Sciatic nerve (tissue), 2 donors: ENCODE results near the gene FAM78A. TPM values are rescaled to one million over a fixed set of nuclear protein-coding genes. Genes with fewer than 3 reads are reported as not detected.
"Not testable (repeated sequence)": the region's sequence is repeated elsewhere in the genome, so short reads cannot be mapped to it uniquely, and the experiment has no call there.

ENCODE experiments used
- ATAC-seq: fragments of 200-7000 bp; cut with Tn5 transposase; one replicate; pipeline ENCODE4 v1.9.1; 2020; ENCODE audit warnings: mild to moderate bottlenecking, moderate library complexity
- DNase-seq: peaks from one replicate; pipeline ENCODE4 v3.0.0-alpha.2; 2020; ENCODE audit warnings: low spot score
- intact Hi-C: fragments of 100-400 bp; cut with DNase I; formaldehyde crosslinking; loops from one replicate; pipeline ENCODE4 v1.14.2; 2022
- total RNA-seq: library from RNA; stranded (reverse); fragmentation: NEBNext Ultra II Directional; extraction: Animal tissue kit (Norgen Biotek cat#: 25700); gene quantifications from one replicate; pipeline ENCODE4 v1.2.1, GENCODE V29; 2021
- donor health status: DM: no; HTN: no; CAD: no.
- donor health status: DM: no; HTN: no; CAD: no.

FAM78A gene
- total RNA-seq, 1 donor from 2014 or later: 4.2 TPM

DNA sequence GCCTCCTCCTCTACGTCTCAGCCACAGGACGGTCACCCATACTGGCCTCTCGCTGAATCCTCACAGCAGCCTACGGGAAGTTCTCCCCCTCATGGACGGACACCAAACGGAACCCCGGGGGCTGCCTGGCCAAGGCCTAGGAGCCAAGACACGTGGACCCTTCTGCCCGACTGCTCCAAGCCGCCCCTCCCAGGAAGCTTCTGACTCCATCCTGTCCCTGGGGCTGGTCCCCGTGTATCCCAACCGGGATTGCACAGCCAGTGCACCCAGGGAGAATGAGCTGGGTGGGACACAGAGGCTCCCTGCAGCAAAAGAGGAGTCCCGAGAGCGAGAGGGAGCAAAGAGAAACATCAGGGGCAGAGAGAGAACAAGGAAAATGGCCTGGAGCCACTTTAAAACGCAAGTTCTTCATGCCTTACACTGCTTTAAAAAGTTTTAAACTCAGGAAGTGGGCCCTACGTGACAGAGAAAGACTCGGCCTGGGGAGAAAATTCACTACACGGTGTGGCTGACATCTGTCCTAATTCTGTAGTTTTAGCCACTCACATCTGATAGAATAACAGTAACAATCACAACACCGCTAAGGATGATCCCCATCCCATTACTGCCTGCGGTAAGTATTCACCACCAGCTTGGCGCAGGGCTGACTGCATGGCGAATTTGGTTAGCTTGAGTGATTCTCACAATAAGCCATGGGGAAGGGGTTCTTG, 3.0 kb downstream of the FAM78A start:
- intact Hi-C loops: no loop called here
- DNase-seq (no peak), ATAC-seq (no peak)

DNA sequence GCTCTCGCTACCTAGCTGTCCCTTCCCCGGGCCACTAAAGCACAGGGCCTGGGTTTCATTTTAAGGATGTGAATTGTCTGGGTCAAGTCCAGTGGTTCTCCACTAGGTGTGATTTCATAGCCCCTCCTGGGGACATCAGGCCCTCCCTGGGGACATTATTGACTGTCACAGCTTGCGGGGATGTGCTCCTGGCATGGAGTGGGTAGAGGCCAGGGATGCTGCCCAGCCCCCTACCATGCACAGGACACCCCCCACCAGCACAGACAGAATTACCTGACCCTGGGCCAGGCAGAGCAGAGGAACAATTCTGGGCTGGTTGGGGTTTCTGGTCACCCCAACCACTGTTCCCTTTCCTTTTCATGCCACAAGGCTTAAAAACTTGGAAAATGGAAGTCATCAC, 4.1 kb downstream of the FAM78A start:
- DNase-seq (no peak), ATAC-seq (no peak)
- intact Hi-C loops: no loop called here

DNA sequence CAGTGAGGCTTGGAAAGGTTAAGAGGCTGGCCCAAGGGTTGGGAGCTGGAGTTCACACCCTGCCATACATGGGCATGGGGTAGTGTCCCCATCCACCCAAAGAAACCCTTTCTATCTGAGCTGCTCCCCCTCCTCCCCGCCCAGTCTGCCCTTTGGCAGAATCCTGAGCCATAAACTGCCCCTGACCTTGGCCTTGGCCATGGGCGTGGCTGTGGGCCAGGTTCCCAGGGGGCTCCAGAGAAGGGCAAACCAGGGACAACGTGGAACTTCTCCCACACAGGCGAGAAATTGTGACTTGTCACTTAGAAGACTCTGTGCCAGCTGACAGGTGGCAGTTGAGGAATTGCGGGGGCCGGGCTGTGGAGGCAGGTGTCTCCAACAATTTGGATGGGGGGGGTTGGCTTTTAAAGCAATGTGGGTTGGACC, 4.8 kb downstream of the FAM78A start:
- DNase-seq (no peak), ATAC-seq (no peak)
- intact Hi-C loops: no loop called here

DNA sequence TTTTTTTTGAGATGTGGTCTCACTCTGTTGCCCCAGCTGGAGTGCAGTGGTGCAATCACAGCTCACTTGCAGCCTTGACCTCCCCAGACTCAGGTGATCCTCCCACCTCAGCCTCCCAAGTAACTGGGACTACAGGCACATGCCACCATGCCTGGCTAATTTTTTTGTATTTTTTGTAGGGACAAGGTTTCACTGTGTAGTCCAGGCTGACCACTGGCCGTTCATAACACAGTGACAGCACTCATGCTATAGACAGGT, 5.4 kb downstream of the FAM78A start:
- DNase-seq, intact Hi-C loops, ATAC-seq: not testable (repeated sequence)

DNA sequence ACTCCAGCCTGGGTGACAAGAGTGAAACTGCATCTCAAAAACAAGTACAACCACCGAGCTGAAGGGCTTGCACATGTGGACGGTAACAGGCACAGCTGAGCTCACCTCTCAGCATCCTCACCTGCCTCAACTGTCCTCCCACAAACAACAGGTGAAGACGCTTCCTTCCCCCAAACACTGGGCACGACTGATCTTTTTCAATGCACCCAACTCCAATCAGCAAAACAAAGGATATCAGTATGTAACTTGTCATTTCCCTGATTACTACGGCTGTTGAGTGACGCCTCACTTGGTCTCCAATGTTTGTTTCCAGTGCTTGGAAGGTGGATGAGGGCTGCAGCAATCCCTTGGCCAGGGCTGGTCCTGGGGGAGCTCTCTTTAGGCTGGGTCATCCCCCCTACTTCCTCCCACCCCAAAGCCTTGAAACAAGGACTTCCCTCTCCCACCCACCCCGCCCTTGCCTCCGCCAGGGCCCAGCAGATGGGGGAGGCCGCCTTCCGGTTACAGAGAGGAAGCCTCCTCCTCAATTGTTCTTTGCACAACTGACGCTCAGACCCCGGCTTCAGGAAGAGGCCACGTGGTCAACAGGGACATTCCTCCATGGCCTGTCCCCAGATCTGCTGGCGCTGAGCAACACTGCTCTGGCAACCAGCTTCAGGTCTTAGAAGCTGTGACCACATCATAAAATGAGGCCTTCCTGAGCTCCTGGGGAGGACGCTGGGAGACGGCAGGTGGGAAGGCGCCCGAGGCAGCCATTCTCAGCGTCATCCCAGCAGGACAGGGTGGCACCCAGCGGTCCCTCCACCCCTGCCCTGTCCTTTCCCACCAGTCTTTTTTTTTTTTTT, 5.9 kb downstream of the FAM78A start:
- peak; percentile 82 for DNase-seq
- intact Hi-C loops: no loop called here
- peak; percentile 56 for ATAC-seq

DNA sequence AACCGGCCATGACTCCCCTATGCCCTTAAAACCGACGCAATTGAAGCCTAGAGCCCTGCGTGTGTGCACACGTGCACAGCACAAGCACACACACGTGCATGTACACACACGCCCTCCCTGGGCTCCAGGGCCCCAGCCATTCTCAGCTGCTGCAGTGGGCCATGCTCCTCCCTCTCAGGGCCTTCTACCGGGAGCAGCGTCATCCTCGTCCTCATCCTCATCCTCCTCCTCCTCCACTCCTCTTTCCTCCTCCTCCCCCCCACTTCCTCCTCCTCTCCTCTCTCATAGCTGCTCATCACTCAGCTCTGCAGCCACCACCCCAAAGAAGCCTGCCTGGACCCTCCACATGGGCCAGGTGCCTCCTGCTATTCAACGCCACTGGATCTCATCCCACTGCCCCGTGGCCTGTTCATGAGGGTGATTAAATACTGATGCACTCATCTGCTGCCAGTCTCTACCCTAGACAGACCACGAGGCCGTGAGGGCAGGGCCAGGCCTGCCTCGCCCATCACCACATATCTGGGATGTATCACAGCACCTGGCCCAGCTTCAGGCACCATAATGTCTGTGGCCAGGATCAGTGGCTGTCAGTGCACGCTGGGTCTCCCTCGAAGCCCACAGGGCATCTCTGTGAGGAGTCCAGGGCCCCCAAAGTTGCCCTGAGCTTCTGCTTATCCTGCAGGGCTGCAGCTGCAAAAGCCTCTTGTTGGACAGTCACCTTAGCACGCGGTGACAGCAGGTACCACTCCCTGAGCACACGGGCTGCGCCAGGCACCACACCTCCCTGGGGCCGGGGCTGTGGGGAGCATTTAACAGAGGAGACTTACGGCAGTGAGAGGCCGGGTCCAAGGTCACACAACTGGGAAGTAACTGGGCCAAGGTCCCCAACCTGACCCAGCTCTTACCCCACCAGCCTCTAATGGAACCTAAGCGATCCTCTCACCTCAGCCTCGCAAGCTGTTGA, 9.8 kb downstream of the FAM78A start:
- DNase-seq (no peak), ATAC-seq (peak; percentile 86)
- intact Hi-C loops: no loop called here

DNA sequence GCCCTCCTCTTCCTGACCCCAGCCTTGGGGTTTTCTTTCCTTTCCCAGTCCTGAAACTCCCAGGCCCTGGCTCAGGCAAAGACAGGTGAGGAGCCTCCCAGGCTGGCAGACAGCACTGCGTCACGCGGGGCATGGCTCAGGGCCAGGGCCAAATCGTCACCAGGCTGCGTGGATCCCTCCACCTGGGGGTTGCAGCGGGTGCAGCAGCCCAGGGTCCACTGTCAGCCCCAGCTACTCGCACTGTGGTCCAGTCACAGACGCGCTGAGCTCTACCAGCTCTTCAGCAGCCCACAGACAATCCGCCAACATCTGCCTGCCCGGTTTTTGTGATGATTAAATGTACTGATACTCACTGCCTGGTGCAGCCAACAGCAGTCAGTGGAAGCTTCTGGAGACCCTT, 12.1 kb downstream of the FAM78A start:
- no peak for DNase-seq
- ATAC-seq: no peak
- intact Hi-C loops: no loop called here

DNA sequence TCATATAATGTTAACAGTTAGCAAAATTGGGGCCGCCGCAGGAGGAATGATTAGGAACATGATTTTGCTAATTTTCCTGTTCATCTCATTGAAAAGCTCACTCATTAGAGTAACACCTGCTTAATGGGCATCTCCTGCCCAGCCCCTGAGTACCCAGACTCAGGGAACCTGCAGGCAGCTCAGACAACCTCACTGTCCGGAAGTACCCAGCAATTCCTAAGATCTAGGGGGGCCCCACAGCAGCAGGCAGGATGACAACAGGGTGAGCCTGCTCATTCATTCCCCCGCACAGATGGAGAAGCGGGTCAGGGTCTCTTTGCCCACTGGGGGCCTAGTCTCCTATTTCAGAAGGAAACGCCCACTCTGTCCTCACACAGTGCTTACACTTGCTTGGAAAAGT, 12.6 kb downstream of the FAM78A start:
- intact Hi-C loops: no loop called here
- DNase-seq (no peak), ATAC-seq (no peak)

DNA sequence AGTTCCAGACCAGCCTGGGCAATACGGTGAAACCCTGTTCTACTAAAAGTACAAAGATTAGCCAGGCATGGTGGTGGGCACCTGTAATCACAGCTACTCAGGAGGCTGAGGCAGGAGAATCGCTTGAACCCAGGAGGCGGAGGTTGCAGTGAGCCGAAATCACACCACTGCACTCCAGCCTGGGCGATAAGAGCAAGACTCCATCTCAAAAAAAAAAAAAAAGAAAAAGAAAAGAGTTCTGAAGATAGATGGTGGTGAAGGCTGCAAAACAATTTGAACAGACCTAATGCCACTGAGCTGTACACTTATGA, 13.3 kb downstream of the FAM78A start:
- intact Hi-C loops, DNase-seq: not testable (repeated sequence)

DNA sequence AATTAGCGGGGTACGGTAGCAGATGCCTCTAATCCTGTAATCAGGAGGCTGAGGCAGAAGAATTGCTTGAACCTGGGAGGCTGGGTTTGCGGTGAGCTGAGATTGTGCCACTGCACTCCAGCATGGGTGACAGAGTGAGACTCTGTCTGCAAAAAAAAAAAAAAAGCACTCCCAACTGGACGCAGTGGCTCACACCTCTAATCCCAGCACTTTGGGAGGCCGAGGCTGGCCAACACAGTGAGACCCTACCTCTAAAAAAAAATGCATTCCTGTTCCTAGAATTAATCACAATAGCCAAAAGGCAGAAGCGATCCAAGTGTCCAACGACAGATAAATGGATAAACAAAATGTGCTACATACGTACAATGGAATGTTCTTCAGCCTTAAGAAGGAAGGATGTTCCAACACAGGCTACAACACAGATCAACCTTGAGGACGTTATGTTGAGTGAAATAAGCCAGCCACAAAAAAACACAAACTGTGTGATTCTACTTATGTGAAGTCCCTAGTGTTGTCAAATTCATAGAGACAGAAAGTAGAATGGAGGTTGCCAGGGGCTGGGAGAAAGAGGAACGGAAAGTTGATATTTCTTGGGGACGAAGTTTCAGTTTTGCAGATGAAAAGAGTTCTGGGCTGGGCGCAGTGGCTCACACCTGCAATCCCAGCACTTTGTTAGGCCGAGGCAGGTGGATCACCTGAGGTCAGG, 13.8 kb downstream of the FAM78A start:
- DNase-seq: no peak
- no peak for ATAC-seq
- intact Hi-C loops: no loop called here

More for the DNA sequence above, 13.3 kb downstream of the FAM78A start:
- ATAC-seq: not testable (repeated sequence)

DNA sequence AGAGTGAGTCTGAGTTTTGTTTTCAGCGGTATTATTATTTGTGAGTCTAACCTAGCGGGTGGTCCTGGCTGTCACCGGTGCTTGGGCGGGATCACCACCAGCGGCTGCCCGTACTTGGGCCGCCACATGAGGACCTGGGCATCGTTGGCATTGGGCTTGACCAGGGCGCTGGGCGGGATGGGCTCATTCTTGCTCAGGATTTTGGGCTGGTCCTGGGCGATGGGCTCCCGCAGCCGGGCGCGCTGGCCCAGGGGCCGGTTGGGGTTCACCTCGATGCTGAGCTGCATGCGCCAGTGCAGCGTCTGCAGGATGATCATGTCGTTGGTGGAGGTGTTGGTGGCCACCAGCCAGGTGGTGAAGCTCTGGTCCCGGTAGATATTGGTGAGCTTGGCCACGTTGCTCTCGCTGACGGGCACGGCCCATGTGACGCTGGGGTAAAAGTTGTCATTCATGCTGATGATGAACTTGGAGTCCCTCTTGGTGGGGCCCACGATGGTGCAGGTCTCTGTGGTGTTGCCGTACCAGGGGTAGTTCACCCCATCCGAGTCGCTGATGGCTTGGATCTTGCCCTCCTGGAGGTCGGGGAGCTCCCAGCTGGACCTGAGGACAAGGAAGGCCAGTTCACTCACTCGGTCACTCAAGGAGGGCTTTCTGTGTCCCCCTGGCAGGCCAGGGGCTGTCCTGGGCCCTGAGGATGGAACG, 15.4 kb downstream of the FAM78A start:
- DNase-seq (no peak), ATAC-seq (no peak)
- intact Hi-C loops: no loop called here

DNA sequence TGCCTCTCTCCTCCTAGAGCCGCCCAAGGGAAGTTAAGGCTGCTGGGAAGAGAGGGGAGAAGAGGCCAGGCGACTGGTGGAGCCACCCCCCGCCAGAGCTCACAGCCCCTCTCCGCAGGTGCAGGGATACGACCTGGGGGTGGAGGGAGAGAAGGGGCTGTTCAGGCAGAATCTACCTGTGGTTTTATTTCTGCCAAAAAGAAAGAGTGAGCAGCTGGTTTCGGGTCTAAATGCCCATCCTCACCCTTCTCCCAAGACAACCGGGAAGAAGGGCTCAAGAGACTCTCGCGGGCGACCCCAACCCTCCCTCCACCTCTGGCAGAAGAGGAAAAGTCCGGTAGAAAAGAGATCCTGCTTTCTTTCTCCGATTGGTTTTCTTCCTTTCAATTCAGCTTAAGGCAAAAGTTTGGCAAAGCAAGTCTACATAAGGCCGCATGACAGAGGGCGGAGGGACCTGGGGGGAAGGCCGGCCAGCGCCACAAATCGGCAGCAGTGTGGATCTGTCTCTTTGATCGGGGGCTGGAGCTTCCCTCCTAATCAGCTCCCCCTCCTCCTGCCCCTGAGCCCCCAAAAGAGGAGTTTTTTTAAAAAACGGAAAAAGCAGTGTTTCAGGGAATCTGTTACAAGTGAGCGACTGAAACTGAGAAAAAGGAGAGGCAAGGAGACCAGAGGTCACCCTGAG, 16.3 kb downstream of the FAM78A start:
- intact Hi-C loops: no loop called here
- no peak for ATAC-seq
- DNase-seq: no peak

DNA sequence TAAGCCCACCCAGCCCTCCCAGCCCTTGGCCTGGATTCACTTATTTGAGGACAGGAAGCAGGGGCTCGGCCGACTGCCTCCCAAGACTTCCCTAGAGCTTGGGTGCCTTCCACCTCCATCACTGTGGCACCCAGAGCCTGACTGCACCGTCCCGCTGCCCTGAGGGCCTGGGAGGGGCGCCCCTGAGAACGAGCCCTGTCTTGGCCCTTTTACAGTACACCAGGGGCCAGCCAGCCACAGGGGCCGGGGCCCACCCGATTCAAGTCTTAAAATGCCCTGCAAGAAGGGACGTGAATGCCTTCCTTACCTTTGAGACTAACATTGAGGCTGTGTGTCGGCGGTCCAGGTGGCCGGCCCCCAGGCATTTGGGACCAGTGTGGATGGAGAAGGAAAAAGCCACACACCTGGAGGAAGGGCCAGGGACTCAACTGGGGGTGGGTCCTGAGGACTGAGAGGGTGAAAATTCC, 16.8 kb downstream of the FAM78A start:
- ATAC-seq: no peak
- intact Hi-C loops: no loop called here
- DNase-seq: no peak

DNA sequence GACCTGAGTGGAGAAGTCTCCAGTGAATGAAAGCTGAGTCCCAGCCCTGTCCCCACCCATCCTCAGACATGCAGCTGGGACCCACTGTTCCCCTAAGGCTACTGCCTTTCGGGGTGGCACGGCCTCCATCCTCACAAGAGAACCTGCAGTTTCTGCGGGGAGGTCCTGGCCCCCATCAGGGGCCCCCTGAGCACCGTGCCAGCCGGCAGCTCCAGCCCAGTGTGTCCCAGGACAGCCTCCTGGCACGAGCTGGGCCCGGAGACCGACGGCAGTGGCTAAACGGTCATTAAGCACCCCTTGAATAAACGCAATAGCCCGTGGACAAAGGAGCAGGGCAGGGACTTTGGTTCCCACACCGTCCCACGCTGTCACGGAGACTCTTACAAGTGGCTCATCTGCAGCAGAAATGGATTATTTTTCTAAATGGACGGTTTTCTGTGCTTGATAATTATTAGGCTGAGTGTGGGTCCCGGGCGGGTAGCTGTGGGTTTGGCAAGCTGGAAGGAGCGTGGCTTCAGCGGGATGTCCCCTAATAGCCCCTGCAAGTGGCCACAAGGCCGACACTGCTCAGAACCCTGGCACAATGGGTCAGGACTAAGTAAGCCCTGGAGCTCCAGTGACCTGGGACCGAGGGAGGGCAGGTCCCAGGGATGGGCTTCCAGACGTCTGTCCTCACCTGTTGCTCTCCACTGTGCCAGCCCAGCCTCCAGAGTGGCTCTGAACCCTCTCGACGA, 17.4 kb downstream of the FAM78A start:
- DNase-seq (no peak), ATAC-seq (no peak)
- intact Hi-C loops: no loop called here

DNA sequence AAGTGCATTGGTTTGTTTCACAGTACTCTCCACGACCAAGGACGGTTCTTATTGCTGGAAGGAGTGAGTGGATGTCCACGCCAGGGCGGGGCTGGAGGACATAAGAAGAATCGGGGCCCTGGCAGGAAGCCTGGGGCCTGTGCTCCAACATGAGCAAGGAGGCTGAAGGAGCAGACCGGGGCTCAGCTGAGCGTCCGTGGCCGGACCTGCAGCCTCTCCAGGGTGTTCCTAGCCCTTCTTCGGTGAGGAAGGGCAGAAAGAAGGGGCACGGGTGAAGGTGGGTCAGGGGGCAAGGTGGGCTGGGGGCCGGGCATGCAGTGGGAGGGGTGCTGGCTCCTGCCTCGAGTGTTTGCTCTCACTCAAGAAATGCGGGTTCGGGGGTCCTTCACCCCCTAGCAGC, 18.1 kb downstream of the FAM78A start:
- DNase-seq: peak; percentile 60
- no peak for ATAC-seq
- intact Hi-C loops: no loop called here

DNA sequence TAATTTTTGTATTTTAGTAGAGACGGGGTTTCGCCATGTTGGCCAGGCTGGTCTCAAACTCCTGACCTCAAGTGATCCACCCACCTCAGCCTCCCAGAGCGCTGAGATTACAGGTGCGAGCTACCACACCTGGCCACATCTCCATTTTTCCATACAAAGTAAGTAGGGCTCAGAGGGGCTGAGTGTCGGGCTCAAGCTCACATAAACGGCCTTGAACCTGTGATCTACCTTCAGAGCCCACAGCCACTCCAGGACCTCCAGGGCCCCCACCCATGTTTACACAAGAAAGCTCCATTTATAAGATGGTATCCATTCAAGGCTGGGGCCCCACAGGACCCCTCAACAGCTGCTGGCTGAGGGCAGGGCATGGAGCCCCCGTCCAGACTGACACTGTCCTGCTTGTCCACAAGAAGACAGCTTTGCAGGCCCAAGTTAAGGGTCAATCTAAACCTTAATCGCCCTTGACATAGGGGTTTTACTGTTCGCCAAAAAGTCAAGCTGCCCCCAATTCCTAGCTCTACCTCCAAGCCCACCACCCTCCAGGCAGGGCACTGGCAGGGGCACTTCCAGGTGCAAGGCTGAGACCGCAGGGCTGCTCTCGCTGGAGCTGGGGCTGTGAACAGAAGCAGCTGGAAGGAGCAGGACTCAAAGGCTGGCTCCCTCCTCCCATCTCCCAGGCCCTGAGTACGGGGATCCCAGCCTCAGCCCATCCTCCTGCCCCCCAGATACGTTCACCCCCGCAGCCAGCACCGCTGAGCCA, 18.9 kb downstream of the FAM78A start:
- intact Hi-C loops: no loop called here
- DNase-seq: no peak

More for the DNA sequence above, 18.9 kb downstream of the FAM78A start:
- no peak for ATAC-seq
